GM12865 (cell line): ENCODE data around the gene USP10.

Source experiments
- DNase-seq: peaks from one replicate; pipeline ENCODE4 v3.0.0; 2010; ENCODE audit warnings: low read depth
- H3K4me3 ChIP-seq: 2 replicates; pipeline ENCODE4 v1.5.1; 2011; ENCODE audit warnings: mild to moderate bottlenecking, low read depth, low read length, control low read depth
- CTCF ChIP-seq: IDR thresholded peaks from 2 replicates; pipeline ENCODE4 v1.5.1; 2011; ENCODE audit warnings: low read length, control low read depth, low read depth, inconsistent platforms; ENCODE audit not compliant: insufficient read depth; ENCODE audit errors: missing control alignments

USP10 gene

GRCh38 chr16:84710686-84711085, 10.9 kb downstream of the USP10 start:
- H3K4me3 ChIP-seq = no peak overlapping the region
- DNase-seq = no peak
- TF ChIP-seq CTCF = no peak

GRCh38 chr16:84712138-84712671, 12.4 kb downstream of the USP10 start:
- DNase-seq = no peak
- TF ChIP-seq CTCF = no peak
- no peak overlapping the region for H3K4me3 ChIP-seq

GRCh38 chr16:84712801-84713775, 13.3 kb downstream of the USP10 start:
- DNase-seq = no peak
- no peak overlapping the region for H3K4me3 ChIP-seq
- no peak for TF ChIP-seq CTCF

- TF ChIP-seq CTCF = no peak
- DNase-seq = no peak
- H3K4me3 ChIP-seq = no peak overlapping the region
Measured at GRCh38 chr16:84714028-84714427, 14.2 kb downstream of the USP10 start.

- TF ChIP-seq CTCF = no peak
Measured at GRCh38 chr16:84715424-84715823, 15.6 kb downstream of the USP10 start.

GRCh38 chr16:84715854-84716253, 16.1 kb downstream of the USP10 start:
- H3K4me3 ChIP-seq = no peak overlapping the region
- no peak for TF ChIP-seq CTCF
- DNase-seq = no peak

More at GRCh38 chr16:84715424-84715823, 15.6 kb downstream of the USP10 start:
- H3K4me3 ChIP-seq = no peak overlapping the region
- DNase-seq = no peak
